Endothelial cell (in vitro differentiated cells): ENCODE results near the gene PLPPR3. TPM values are rescaled to one million over a fixed set of nuclear protein-coding genes. Genes with fewer than 3 reads are reported as not detected.

ENCODE experiments used
- DNase-seq: peaks from one replicate; pipeline ENCODE4 v3.0.0; 2021; ENCODE audit warnings: low spot score
- H3K27ac Mint-ChIP-seq: one replicate; pipeline ENCODE4 v1.8.0; 2021; ENCODE audit warnings: mixed read lengths, inconsistent platforms; ENCODE audit not compliant: unreplicated experiment
- H3K27me3 Mint-ChIP-seq: one replicate; pipeline ENCODE4 v1.8.0; 2021; ENCODE audit warnings: mild to moderate bottlenecking, moderate library complexity, mixed read lengths, inconsistent platforms; ENCODE audit not compliant: unreplicated experiment
- H3K36me3 Mint-ChIP-seq: one replicate; pipeline ENCODE4 v1.8.0; 2021; ENCODE audit warnings: mild to moderate bottlenecking, low read depth, mixed read lengths, inconsistent platforms; ENCODE audit not compliant: unreplicated experiment
- H3K4me1 Mint-ChIP-seq: one replicate; pipeline ENCODE4 v1.8.0; 2021; ENCODE audit warnings: mild to moderate bottlenecking, mixed read lengths, inconsistent platforms; ENCODE audit not compliant: unreplicated experiment
- H3K4me3 Mint-ChIP-seq: one replicate; pipeline ENCODE4 v1.8.0; 2021; ENCODE audit warnings: mild to moderate bottlenecking, mixed read lengths, inconsistent platforms; ENCODE audit not compliant: unreplicated experiment
- H3K9me3 Mint-ChIP-seq: one replicate; pipeline ENCODE4 v1.8.0; 2021; ENCODE audit warnings: mixed read lengths, inconsistent platforms; ENCODE audit not compliant: unreplicated experiment
- CTCF ChIP-seq: fragments of 200-600 bp; sonication (generic); IDR thresholded peaks from one replicate; pipeline ENCODE4 v1.5.0; 2021; ENCODE audit warnings: antibody characterized with exemption; ENCODE audit not compliant: unreplicated experiment
- total RNA-seq: library from RNA; stranded (reverse); fragmentation: NEBNext Ultra II Directional; extraction: Animal tissue kit (Norgen Biotek cat#: 25700); gene quantifications from one replicate; pipeline ENCODE4 v1.2.1, GENCODE V29; 2021; ENCODE audit not compliant: unreplicated experiment

The PLPPR3 gene
- total RNA-seq, 1 donor from 2014 or later, result 17.6 TPM

GRCh38 chr19:810883-811489, 10.8 kb downstream of the PLPPR3 start:
- Mint-ChIP-seq H3K4me1 (peaks cover 11% of the 10 kb centered on the region), H3K9me3 (no peaks in the 10 kb centered on the region), H3K4me3 (no peak overlapping the region), H3K27ac (peak overlapping the region; percentile 9), H3K36me3 (peaks cover 37% of the 10 kb centered on the region), H3K27me3 (peaks cover 32% of the 10 kb centered on the region)
- DNase-seq, result no peak
- no peak for TF ChIP-seq CTCF

- Mint-ChIP-seq H3K36me3 (peaks cover 34% of the 10 kb centered on the region), H3K4me1 (peaks cover 8% of the 10 kb centered on the region)
- no peak for TF ChIP-seq CTCF
These were observed 11.5 kb downstream of the PLPPR3 start for GRCh38 chr19:810077-810855.

GRCh38 chr19:808423-808775, 13.4 kb downstream of the PLPPR3 start:
- peaks cover 28% of the 10 kb centered on the region for H3K36me3 Mint-ChIP-seq
- no peak overlapping the region for H3K4me3 Mint-ChIP-seq
- no peaks in the 10 kb centered on the region for H3K9me3 Mint-ChIP-seq
- peaks cover 8% of the 10 kb centered on the region for H3K4me1 Mint-ChIP-seq
- H3K27ac Mint-ChIP-seq, result no peak overlapping the region
- peaks cover 25% of the 10 kb centered on the region for H3K27me3 Mint-ChIP-seq
- DNase-seq, result no peak
- no peak for TF ChIP-seq CTCF

More at GRCh38 chr19:810077-810855, 11.5 kb downstream of the PLPPR3 start:
- Mint-ChIP-seq H3K4me3 (no peak overlapping the region), H3K27ac (no peak overlapping the region), H3K27me3 (peaks cover 30% of the 10 kb centered on the region), H3K9me3 (no peaks in the 10 kb centered on the region)
- no peak for DNase-seq

GRCh38 chr19:807627-808422, 13.9 kb downstream of the PLPPR3 start:
- H3K4me1 Mint-ChIP-seq, result peaks cover 9% of the 10 kb centered on the region
- H3K9me3 Mint-ChIP-seq, result no peaks in the 10 kb centered on the region
- peaks cover 28% of the 10 kb centered on the region for H3K36me3 Mint-ChIP-seq
- peak overlapping the region; percentile 68 for H3K27ac Mint-ChIP-seq
- no peak for TF ChIP-seq CTCF
- no peak for DNase-seq
- peaks cover 31% of the 10 kb centered on the region for H3K27me3 Mint-ChIP-seq
- H3K4me3 Mint-ChIP-seq, result peak overlapping the region; percentile 82
